ENCODE measurements around the gene SDCCAG8.

- TF ChIP-seq GATA2 (IDR thresholded peaks at IDR 0.05; ENCODE audit: low read depth, low read length) (no peak), GATA3 (IDR thresholded peaks at IDR 0.05; ENCODE audit: low read depth, low read length) (no peak)
These were observed 38.3 kb downstream of the SDCCAG8 start for GRCh38 chr1:243293941-243294722.

Measured in SH-SY5Y (cell line).